Glutamatergic neuron (in vitro differentiated cells): Measurements from ENCODE around the gene HIP1R. TPM values are rescaled to one million over a fixed set of nuclear protein-coding genes. Genes with fewer than 3 reads are reported as not detected.
A peak's percentile ranks its signal among the peaks of the same experiment; 100 is the strongest.

ENCODE experiments used
- DNase-seq: peaks from one replicate; pipeline ENCODE4 v3.0.0; 2022
- H3K27ac Mint-ChIP-seq: one replicate; pipeline ENCODE4 v1.8.0; 2020; ENCODE audit warnings: mild to moderate bottlenecking, mixed read lengths, inconsistent platforms; ENCODE audit not compliant: unreplicated experiment
- H3K27me3 Mint-ChIP-seq: one replicate; pipeline ENCODE4 v1.8.0; 2020; ENCODE audit warnings: mild to moderate bottlenecking, moderate library complexity, mixed read lengths, inconsistent platforms; ENCODE audit not compliant: unreplicated experiment
- H3K36me3 Mint-ChIP-seq: one replicate; pipeline ENCODE4 v1.8.0; 2020; ENCODE audit warnings: mild to moderate bottlenecking, mixed read lengths, inconsistent platforms; ENCODE audit not compliant: unreplicated experiment
- H3K4me1 Mint-ChIP-seq: one replicate; pipeline ENCODE4 v1.8.0; 2020; ENCODE audit warnings: mild to moderate bottlenecking, low read depth, mixed read lengths, inconsistent platforms; ENCODE audit not compliant: unreplicated experiment
- H3K4me3 Mint-ChIP-seq: one replicate; pipeline ENCODE4 v1.8.0; 2020; ENCODE audit warnings: mild to moderate bottlenecking, mixed read lengths, inconsistent platforms; ENCODE audit not compliant: unreplicated experiment
- H3K9me3 Mint-ChIP-seq: one replicate; pipeline ENCODE4 v1.8.0; 2020; ENCODE audit warnings: mild to moderate bottlenecking, moderate library complexity, mixed read lengths, inconsistent platforms; ENCODE audit not compliant: unreplicated experiment
- long read RNA-seq: library from polyadenylated mRNA; unstranded; transcript quantifications from one replicate; pipeline ENCODE4 v2.0.0, GENCODE V29; 2020; ENCODE audit not compliant: unreplicated experiment
- total RNA-seq: library from RNA; stranded (reverse); fragmentation: NEBNext Ultra II Directional; extraction: Animal tissue kit (Norgen Biotek cat#: 25700); gene quantifications from one replicate; pipeline ENCODE4 v1.2.1, GENCODE V29; 2021; ENCODE audit not compliant: unreplicated experiment
- TF ChIP-seq, protein P1 (sequence below): fragments of 200-600 bp; sonication (generic); IDR thresholded peaks from one replicate; pipeline ENCODE4 v1.5.0; 2021; ENCODE audit not compliant: partially characterized antibody, unreplicated experiment

HIP1R gene, protein sequence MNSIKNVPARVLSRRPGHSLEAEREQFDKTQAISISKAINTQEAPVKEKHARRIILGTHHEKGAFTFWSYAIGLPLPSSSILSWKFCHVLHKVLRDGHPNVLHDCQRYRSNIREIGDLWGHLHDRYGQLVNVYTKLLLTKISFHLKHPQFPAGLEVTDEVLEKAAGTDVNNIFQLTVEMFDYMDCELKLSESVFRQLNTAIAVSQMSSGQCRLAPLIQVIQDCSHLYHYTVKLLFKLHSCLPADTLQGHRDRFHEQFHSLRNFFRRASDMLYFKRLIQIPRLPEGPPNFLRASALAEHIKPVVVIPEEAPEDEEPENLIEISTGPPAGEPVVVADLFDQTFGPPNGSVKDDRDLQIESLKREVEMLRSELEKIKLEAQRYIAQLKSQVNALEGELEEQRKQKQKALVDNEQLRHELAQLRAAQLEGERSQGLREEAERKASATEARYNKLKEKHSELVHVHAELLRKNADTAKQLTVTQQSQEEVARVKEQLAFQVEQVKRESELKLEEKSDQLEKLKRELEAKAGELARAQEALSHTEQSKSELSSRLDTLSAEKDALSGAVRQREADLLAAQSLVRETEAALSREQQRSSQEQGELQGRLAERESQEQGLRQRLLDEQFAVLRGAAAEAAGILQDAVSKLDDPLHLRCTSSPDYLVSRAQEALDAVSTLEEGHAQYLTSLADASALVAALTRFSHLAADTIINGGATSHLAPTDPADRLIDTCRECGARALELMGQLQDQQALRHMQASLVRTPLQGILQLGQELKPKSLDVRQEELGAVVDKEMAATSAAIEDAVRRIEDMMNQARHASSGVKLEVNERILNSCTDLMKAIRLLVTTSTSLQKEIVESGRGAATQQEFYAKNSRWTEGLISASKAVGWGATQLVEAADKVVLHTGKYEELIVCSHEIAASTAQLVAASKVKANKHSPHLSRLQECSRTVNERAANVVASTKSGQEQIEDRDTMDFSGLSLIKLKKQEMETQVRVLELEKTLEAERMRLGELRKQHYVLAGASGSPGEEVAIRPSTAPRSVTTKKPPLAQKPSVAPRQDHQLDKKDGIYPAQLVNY
- 19.3 TPM for total RNA-seq
- long read RNA-seq, full-length matches to known transcripts: 1 of 4 reads
- long read RNA-seq, partial matches to known transcripts: 2 of 4 reads
- long read RNA-seq, other reads (novel, unspliced or antisense): 1 of 4 reads

- Mint-ChIP-seq H3K9me3 (peaks cover 10% of the 10 kb centered on the region), H3K4me3 (peak within 1 kb of the TSS; percentile 86), H3K27me3 (peaks cover 18% of the 10 kb centered on the region), H3K4me1 (peaks cover 15% of the 10 kb centered on the region), H3K36me3 (peaks cover 5% of the 10 kb centered on the region), H3K27ac (peak within 1 kb of the TSS; percentile 80)
- TF ChIP-seq, protein P1, sequence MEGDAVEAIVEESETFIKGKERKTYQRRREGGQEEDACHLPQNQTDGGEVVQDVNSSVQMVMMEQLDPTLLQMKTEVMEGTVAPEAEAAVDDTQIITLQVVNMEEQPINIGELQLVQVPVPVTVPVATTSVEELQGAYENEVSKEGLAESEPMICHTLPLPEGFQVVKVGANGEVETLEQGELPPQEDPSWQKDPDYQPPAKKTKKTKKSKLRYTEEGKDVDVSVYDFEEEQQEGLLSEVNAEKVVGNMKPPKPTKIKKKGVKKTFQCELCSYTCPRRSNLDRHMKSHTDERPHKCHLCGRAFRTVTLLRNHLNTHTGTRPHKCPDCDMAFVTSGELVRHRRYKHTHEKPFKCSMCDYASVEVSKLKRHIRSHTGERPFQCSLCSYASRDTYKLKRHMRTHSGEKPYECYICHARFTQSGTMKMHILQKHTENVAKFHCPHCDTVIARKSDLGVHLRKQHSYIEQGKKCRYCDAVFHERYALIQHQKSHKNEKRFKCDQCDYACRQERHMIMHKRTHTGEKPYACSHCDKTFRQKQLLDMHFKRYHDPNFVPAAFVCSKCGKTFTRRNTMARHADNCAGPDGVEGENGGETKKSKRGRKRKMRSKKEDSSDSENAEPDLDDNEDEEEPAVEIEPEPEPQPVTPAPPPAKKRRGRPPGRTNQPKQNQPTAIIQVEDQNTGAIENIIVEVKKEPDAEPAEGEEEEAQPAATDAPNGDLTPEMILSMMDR: no peak
- DNase-seq: peak; percentile 61
Measured at GRCh38 chr12:122834921-122835749, at the start of gene HIP1R. Gene HIP1R, plus strand, starts transcription at chr12:122835457. Its CDS starts 94 bp downstream, at chr12:122835551.

- Mint-ChIP-seq H3K4me1 (no peaks in the 10 kb centered on the region), H3K4me3 (no peak overlapping the region), H3K36me3 (no peaks in the 10 kb centered on the region), H3K27me3 (no peaks in the 10 kb centered on the region), H3K9me3 (peaks cover 2% of the 10 kb centered on the region), H3K27ac (no peak overlapping the region)
- TF ChIP-seq, protein P1: no peak
- DNase-seq: no peak
Measured at GRCh38 chr12:122785503-122785902, 49.8 kb upstream of the HIP1R start.

- Mint-ChIP-seq H3K36me3 (no peaks in the 10 kb centered on the region), H3K9me3 (peaks cover 2% of the 10 kb centered on the region), H3K27ac (no peak overlapping the region), H3K27me3 (no peaks in the 10 kb centered on the region), H3K4me1 (no peaks in the 10 kb centered on the region), H3K4me3 (no peak overlapping the region)
- DNase-seq: no peak
- TF ChIP-seq, protein P1: no peak
Measured at GRCh38 chr12:122788387-122788786, 46.9 kb upstream of the HIP1R start.

- H3K27me3 Mint-ChIP-seq: no peaks in the 10 kb centered on the region
- no peaks in the 10 kb centered on the region for H3K4me1 Mint-ChIP-seq
- H3K4me3 Mint-ChIP-seq: no peak overlapping the region
- no peak overlapping the region for H3K27ac Mint-ChIP-seq
- TF ChIP-seq, protein P1: no peak
- DNase-seq: no peak
- H3K9me3 Mint-ChIP-seq: no peaks in the 10 kb centered on the region
- H3K36me3 Mint-ChIP-seq: no peaks in the 10 kb centered on the region
Measured at GRCh38 chr12:122789637-122790036, 45.6 kb upstream of the HIP1R start.
